Body of pancreas (tissue), 4 donors: ENCODE measurements around the gene PIP5K1B. TPM values are rescaled to one million over a fixed set of nuclear protein-coding genes. Genes with fewer than 3 reads are reported as not detected.

ENCODE experiments used
- ATAC-seq: fragments of 150-250 bp; one replicate; pipeline ENCODE4 v1.9.1; 2016
- DNase-seq, 4 donors: peaks; one replicate each; pipeline ENCODE4 v3.0.0-alpha.2; 2019
- H3K27ac ChIP-seq, 4 donors: fragments of 200-600 bp; sonication (generic); 1 replicate in 3 of 4; 2 replicates in 1 of 4; pipeline versions ENCODE4 v1.5.1 to v1.6.1; 2016 to 2019; ENCODE audit warnings: mild to moderate bottlenecking in 1 of 4, mixed read lengths in 1 of 4, moderate library complexity in 1 of 4
- H3K27me3 ChIP-seq, 2 donors: fragments of 200-600 bp; sonication (generic); one replicate each; pipeline ENCODE4 v1.6.0; 2016; ENCODE audit warnings: mild to moderate bottlenecking in 1 of 2
- H3K36me3 ChIP-seq, 2 donors: fragments of 200-600 bp; sonication (generic); replicated peaks in 1 of 2; 2 replicates each; pipeline ENCODE4 v1.5.1; 2016; ENCODE audit warnings: low read depth in 2 of 2; ENCODE audit not compliant: insufficient read depth in 1 of 2
- H3K4me1 ChIP-seq: fragments of 200-600 bp; sonication (generic); one replicate; pipeline ENCODE4 v1.6.0; 2016
- H3K4me3 ChIP-seq, 2 donors: fragments of 200-600 bp; sonication (generic); 1 replicate in 1 of 2; 2 replicates in 1 of 2; pipeline ENCODE4 v1.5.1; 2016 to 2019
- H3K9me3 ChIP-seq, 3 donors: fragments of 200-600 bp; sonication (generic); 1 replicate in 2 of 3; 2 replicates in 1 of 3; pipeline ENCODE4 v1.5.1; 2016
- POLR2A ChIP-seq, 3 donors: fragments of 450-650 bp; IDR thresholded peaks; one replicate each; pipeline ENCODE4 v1.6.1; 2016; ENCODE audit warnings: antibody characterized with exemption in 3 of 3, mild to moderate bottlenecking in 2 of 3
- WGBS, 2 donors: methylation state at CpG; one replicate each; pipeline ENCODE4 v1.1.5; 2017; 5-methylcytosine and 5-hydroxymethylcytosine counted together
- intact Hi-C: fragments of 100-400 bp; cut with DNase I; formaldehyde crosslinking; loops from one replicate; pipeline ENCODE4 v1.15.1; 2023
- total RNA-seq, 2 donors: library from RNA; depleted of rRNA; stranded (reverse); fragments of >200 nt; gene quantifications; one replicate each; pipeline ENCODE4 v1.1.0, GENCODE V29; 2016
- TF ChIP-seq, protein P1 (sequence below), 7 experiments: fragments of 450-650 bp in 4 of 7; fragments of 200-600 bp in 3 of 7; sonication (generic) in 3 of 7; IDR thresholded peaks; one replicate each; pipeline ENCODE4 v1.5.1; 2016 to 2019; ENCODE audit warnings: antibody characterized with exemption in 7 of 7

Gene PIP5K1B
- total RNA-seq, 2 donors from 2014 or later, result 3.6 to 7.8 TPM

DNA sequence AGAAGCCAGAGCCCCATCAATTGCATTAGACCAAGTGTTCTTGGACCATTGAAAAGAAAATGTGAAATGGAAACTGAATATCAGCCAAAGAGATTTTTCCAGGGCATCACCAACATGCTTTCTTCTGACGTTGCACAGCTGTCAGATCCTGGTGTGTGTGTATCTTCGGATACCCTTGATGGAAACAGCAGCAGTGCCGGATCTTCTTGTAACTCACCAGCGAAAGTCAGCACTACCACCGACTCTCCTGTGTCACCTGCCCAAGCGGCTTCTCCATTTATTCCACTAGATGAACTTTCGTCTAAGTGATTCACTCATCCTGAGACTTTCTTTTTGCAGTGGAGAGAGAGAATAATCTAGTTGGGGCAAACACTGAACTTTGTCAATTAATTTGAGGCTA lies 75.7 kb downstream of the PIP5K1B start:
- Histone ChIP-seq H3K36me3 (no peaks in the 10 kb centered on the region), H3K4me1 (peaks cover 58% of the 10 kb centered on the region), H3K4me3 (peak overlapping the region; percentile 53 to 83), H3K27me3 (no peaks in the 10 kb centered on the region), H3K9me3 (no peaks in the 10 kb centered on the region), H3K27ac (peak overlapping the region; percentile 59 to 95 (median 86))
- DNase-seq (peak in 1 of 4 donors; percentile 7), ATAC-seq (no peak)
- TF ChIP-seq, protein P1, sequence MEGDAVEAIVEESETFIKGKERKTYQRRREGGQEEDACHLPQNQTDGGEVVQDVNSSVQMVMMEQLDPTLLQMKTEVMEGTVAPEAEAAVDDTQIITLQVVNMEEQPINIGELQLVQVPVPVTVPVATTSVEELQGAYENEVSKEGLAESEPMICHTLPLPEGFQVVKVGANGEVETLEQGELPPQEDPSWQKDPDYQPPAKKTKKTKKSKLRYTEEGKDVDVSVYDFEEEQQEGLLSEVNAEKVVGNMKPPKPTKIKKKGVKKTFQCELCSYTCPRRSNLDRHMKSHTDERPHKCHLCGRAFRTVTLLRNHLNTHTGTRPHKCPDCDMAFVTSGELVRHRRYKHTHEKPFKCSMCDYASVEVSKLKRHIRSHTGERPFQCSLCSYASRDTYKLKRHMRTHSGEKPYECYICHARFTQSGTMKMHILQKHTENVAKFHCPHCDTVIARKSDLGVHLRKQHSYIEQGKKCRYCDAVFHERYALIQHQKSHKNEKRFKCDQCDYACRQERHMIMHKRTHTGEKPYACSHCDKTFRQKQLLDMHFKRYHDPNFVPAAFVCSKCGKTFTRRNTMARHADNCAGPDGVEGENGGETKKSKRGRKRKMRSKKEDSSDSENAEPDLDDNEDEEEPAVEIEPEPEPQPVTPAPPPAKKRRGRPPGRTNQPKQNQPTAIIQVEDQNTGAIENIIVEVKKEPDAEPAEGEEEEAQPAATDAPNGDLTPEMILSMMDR (IDR thresholded peaks at IDR 0.05), result no peak
- TF ChIP-seq POLR2A (IDR thresholded peaks at IDR 0.05), result no peak
- intact Hi-C loops, result no loop called here
- WGBS, 2 donors, result 3 to 5% methylated on average over 7 of the region's 7 CpGs

DNA sequence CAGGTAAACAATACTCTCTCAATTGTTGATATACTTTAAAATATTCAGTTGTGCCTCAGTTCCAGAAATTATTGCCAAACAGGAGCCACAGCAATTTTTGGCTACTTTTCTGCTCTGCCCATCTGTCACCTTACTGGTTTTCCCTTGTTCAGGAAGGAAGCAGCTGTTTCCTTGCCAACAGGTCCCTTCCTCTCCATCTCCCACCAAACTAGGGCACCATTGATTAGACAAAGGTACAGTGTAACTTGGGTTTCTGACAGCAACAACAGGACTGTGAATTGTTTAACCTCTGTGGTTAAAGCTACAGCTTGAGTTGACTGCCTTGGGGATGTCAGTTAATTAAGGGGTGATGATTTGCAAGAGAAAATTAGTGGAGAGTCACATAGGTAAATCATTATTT lies 76.9 kb downstream of the PIP5K1B start:
- no peak overlapping the region for H3K27ac ChIP-seq
- no peaks in the 10 kb centered on the region for H3K27me3 ChIP-seq
- intact Hi-C loops, result no loop called here
- H3K36me3 ChIP-seq, result no peaks in the 10 kb centered on the region
- no peak overlapping the region for H3K4me3 ChIP-seq
- DNase-seq (no peak), ATAC-seq (no peak)
- TF ChIP-seq, protein P1 (IDR thresholded peaks at IDR 0.05), result no peak
- TF ChIP-seq POLR2A (IDR thresholded peaks at IDR 0.05), result no peak
- H3K9me3 ChIP-seq, result no peaks in the 10 kb centered on the region
- H3K4me1 ChIP-seq, result peaks cover 59% of the 10 kb centered on the region

DNA sequence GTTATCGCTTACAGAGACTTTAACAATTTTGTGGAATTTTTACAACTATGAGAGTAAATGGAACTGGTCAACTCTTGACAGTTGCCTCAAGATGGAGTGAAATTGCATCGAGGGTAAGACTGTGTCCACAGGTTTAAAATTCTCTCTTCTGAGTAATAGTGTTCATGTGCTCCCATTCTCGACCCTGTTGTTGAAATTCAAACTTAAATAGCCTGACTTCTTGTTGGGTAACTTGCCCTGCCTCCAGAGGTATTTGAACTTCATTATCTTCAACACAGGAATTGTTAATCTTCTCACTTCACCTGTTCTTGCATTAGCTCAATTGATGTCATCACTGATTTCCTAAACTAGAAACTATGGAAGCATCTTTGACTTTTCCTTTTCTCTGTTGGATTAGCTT lies 77.5 kb downstream of the PIP5K1B start:
- no peaks in the 10 kb centered on the region for H3K36me3 ChIP-seq
- peaks cover 61% of the 10 kb centered on the region for H3K4me1 ChIP-seq
- H3K4me3 ChIP-seq, result no peak overlapping the region
- intact Hi-C loops, result no loop called here
- no peak for TF ChIP-seq POLR2A (IDR thresholded peaks at IDR 0.05)
- TF ChIP-seq, protein P1 (IDR thresholded peaks at IDR 0.05), result no peak
- ATAC-seq (no peak), DNase-seq (no peak)
- no peaks in the 10 kb centered on the region for H3K9me3 ChIP-seq
- H3K27ac ChIP-seq, result no peak overlapping the region
- H3K27me3 ChIP-seq, result no peaks in the 10 kb centered on the region
- WGBS, 2 donors, result 57% methylated on average over 3 of the region's 3 CpGs

DNA sequence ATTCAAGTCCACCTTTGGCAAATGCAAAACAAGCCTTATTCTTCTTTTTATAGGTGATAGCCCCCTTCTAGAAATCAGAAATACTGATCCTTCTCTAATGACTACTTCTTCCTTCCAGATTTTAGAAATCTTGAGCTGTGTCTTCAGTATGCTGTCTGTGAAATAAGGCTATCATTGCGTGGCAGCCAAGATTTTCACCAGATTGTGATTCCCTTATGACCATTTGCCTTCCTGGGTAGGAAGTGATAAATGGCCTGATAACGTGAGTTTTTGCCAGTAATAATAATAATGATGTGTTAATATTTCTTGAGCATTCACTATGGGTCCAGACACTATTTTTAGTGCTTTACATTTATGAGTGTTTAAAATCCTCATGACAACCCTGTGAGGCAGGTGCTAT lies 80.9 kb downstream of the PIP5K1B start:
- DNase-seq (no peak), ATAC-seq (no peak)
- 76 to 79% methylated on average over 2 of the region's 2 CpGs for WGBS, 2 donors

DNA sequence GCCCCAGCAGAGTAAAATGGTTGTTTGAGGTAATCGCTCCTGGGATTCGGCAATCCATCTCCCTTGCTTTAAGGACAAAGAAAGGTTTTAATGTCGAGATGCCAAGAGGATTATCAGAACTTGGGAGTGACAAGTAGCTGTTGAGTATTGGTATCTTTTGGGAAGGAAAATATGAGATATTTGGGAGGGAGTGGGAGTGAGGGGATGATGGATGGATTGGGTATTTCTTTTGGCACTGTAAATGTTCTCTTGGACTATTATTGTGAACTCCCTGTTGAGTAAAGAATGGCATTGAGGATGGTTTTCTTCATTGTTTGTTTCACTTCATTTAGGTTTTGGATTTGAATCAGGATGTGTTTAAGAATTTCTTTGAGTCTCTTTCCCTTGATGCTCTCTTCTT lies 86.1 kb downstream of the PIP5K1B start:
- DNase-seq, result no peak
- ATAC-seq, result no peak
- Histone ChIP-seq H3K27me3 (no peaks in the 10 kb centered on the region), H3K36me3 (no peaks in the 10 kb centered on the region), H3K4me3 (no peak overlapping the region), H3K4me1 (peaks cover 23% of the 10 kb centered on the region), H3K27ac (no peak overlapping the region), H3K9me3 (no peaks in the 10 kb centered on the region)
- intact Hi-C loops, result no loop called here
- WGBS, 2 donors, result 93% methylated on average over 3 of the region's 3 CpGs
- TF ChIP-seq, protein P1 (IDR thresholded peaks at IDR 0.05), result no peak
- no peak for TF ChIP-seq POLR2A (IDR thresholded peaks at IDR 0.05)

More for the DNA sequence above, 80.9 kb downstream of the PIP5K1B start:
- Histone ChIP-seq H3K9me3 (no peaks in the 10 kb centered on the region), H3K4me3 (no peak overlapping the region), H3K4me1 (peaks cover 52% of the 10 kb centered on the region), H3K27ac (no peak overlapping the region), H3K27me3 (no peaks in the 10 kb centered on the region), H3K36me3 (no peaks in the 10 kb centered on the region)
- intact Hi-C loops, result no loop called here
- TF ChIP-seq, protein P1 (IDR thresholded peaks at IDR 0.05), result no peak
- no peak for TF ChIP-seq POLR2A (IDR thresholded peaks at IDR 0.05)
